GM12878 (cell line): Measurements from ENCODE around the gene CACNA1A. TPM values are rescaled to one million over a fixed set of nuclear protein-coding genes. Genes with fewer than 3 reads are reported as not detected.

Source experiments
- ATAC-seq: fragments of 200-7000 bp; cut with Tn5 transposase; 3 replicates; pipeline ENCODE4 v1.9.1; 2020; ENCODE audit warnings: mild to moderate bottlenecking, moderate library complexity
- BruUV-seq: library from RNA; stranded (reverse); fragments of 400-500 nt; replicated peaks from 2 replicates; lab custom pipeline; 2021; lab: Mats Ljungman, UMichigan
- CTCF ChIA-PET: fragments of 300-600 bp; sonication (Branson Sonifier 250); formaldehyde crosslinking; extraction: SDS; loops from one replicate; lab custom pipeline; 2021; ENCODE audit warnings: inconsistent platforms; lab: Yijun Ruan, JAX
- POLR2A ChIA-PET: fragments of 350-600 bp; formaldehyde crosslinking; extraction: SDS; loops from one replicate; lab custom pipeline; 2021; ENCODE audit warnings: inconsistent platforms; lab: Charles Lee
- RAD21 ChIA-PET: fragments of 300-600 bp; sonication (Branson Sonifier 250); formaldehyde crosslinking; loops from one replicate; lab custom pipeline; 2023; ENCODE audit warnings: antibody characterized with exemption; ENCODE audit not compliant: unreplicated experiment; lab: Charles Lee
- SMC1A ChIA-PET: fragments of 300-600 bp; sonication (Branson Sonifier 250); formaldehyde crosslinking; loops from one replicate; lab custom pipeline; 2023; ENCODE audit not compliant: unreplicated experiment, uncharacterized antibody; lab: Charles Lee
- DNase-seq: peaks from one replicate; pipeline ENCODE4 v3.0.0-alpha.2; 2011; ENCODE audit warnings: low read depth, low spot score
- FAIRE-seq: peaks from 3 replicates; lab custom pipeline; 2011; peaks lifted over from hg19 to GRCh38; lab: Jason Lieb, UNC
- H2AFZ ChIP-seq: 2 replicates; pipeline ENCODE4 v1.6.0; 2011; ENCODE audit warnings: low read depth, low read length, control low read depth; ENCODE audit not compliant: control insufficient read depth
- H3K27ac ChIP-seq: 2 replicates; pipeline ENCODE4 v1.5.1; 2011; ENCODE audit warnings: control low read depth; ENCODE audit not compliant: control insufficient read depth, insufficient read depth
- H3K27me3 ChIP-seq, 2 experiments: replicated peaks in 1 of 2; 2 replicates each; pipeline versions ENCODE4 v1.6.0 to v1.6.1; 2011; ENCODE audit warnings: low read length in 1 of 2; ENCODE audit not compliant: control insufficient read depth in 2 of 2, insufficient read depth in 2 of 2
- H3K36me3 ChIP-seq, 2 experiments: 2 replicates each; pipeline ENCODE4 v1.5.1; 2011; ENCODE audit warnings: low read length in 1 of 2; ENCODE audit not compliant: control insufficient read depth in 2 of 2, insufficient read depth in 2 of 2
- H3K4me1 ChIP-seq: 2 replicates; pipeline ENCODE4 v1.6.1; 2011; ENCODE audit warnings: mild to moderate bottlenecking, low read length, moderate library complexity, mixed read lengths; ENCODE audit not compliant: control insufficient read depth, insufficient read depth
- H3K4me2 ChIP-seq: 2 replicates; pipeline ENCODE4 v1.6.0; 2011; ENCODE audit warnings: control low read depth; ENCODE audit not compliant: control insufficient read depth, insufficient read depth
- H3K4me3 ChIP-seq: fragments of 200-600 bp; sonication (generic); 2 replicates; pipeline ENCODE4 v1.5.1; 2016
- H3K79me2 ChIP-seq: 2 replicates; pipeline ENCODE4 v1.6.0; 2011; ENCODE audit warnings: low read length; ENCODE audit not compliant: control insufficient read depth, insufficient read depth
- H3K9ac ChIP-seq: 2 replicates; pipeline ENCODE4 v1.8.0; 2011; ENCODE audit warnings: low read length, control low read depth, mixed read lengths; ENCODE audit not compliant: control insufficient read depth, insufficient read depth
- H3K9me3 ChIP-seq: replicated peaks from 3 replicates; pipeline ENCODE4 v1.5.1; 2011; ENCODE audit warnings: mild to moderate bottlenecking, low read length; ENCODE audit not compliant: control insufficient read depth, insufficient read depth
- H4K20me1 ChIP-seq: 2 replicates; pipeline ENCODE4 v1.6.0; 2011; ENCODE audit not compliant: control insufficient read depth, insufficient read depth
- ATF2 ChIP-seq: IDR thresholded peaks from 2 replicates; pipeline ENCODE4 v1.6.1; 2012; ENCODE audit warnings: low read length, inconsistent platforms
- BHLHE40 ChIP-seq, 2 experiments: fragments of 450-650 bp in 1 of 2; IDR thresholded peaks; 2 replicates each; pipeline ENCODE4 v1.6.1; 2011 to 2017; ENCODE audit warnings: low read depth in 2 of 2, borderline replicate concordance in 1 of 2, improper control_type of control experiment in 1 of 2, low read length in 1 of 2, mild to moderate bottlenecking in 1 of 2
- ETV6 ChIP-seq, 2 experiments: fragments of 450-650 bp in 1 of 2; IDR thresholded peaks in 1 of 2; conservative IDR thresholded peaks in 1 of 2; 2 replicates each; pipeline ENCODE4 v1.6.1; 2014; ENCODE audit warnings: antibody characterized with exemption in 1 of 2, borderline replicate concordance in 1 of 2, low read depth in 1 of 2, mild to moderate bottlenecking in 1 of 2, moderate library complexity in 1 of 2
- GABPA ChIP-seq: IDR thresholded peaks from 2 replicates; pipeline ENCODE4 v1.6.1; 2014; ENCODE audit warnings: antibody characterized with exemption, low read depth, mild to moderate bottlenecking, inconsistent platforms
- IRF4 ChIP-seq: IDR thresholded peaks from 2 replicates; pipeline ENCODE4 v1.6.1; 2011; ENCODE audit warnings: low read depth, low read length
- JUND ChIP-seq: IDR thresholded peaks from 2 replicates; pipeline ENCODE4 v1.6.1; 2012; ENCODE audit warnings: low read depth, mild to moderate bottlenecking, low read length, improper control_type of control experiment, moderate library complexity
- MEF2B ChIP-seq: fragments of 450-650 bp; IDR thresholded peaks from 2 replicates; pipeline ENCODE4 v1.6.1; 2018; ENCODE audit warnings: mild to moderate bottlenecking, moderate library complexity; ENCODE audit not compliant: partially characterized antibody, poor library complexity, severe bottlenecking
- PML ChIP-seq: IDR thresholded peaks from 2 replicates; pipeline ENCODE4 v1.6.1; 2012; ENCODE audit warnings: low read length, inconsistent platforms
- POLR2A ChIP-seq: IDR thresholded peaks from 2 replicates; pipeline ENCODE4 v1.6.1; 2011; ENCODE audit warnings: low read depth, mild to moderate bottlenecking, low read length
- PRDM15 ChIP-seq: fragments of 450-650 bp; formaldehyde crosslinking; IDR thresholded peaks from 2 replicates; pipeline ENCODE4 v1.4.0; 2020; ENCODE audit warnings: mild to moderate bottlenecking, moderate library complexity
- RCOR1 ChIP-seq: conservative IDR thresholded peaks from 2 replicates; pipeline ENCODE4 v1.6.1; 2012; ENCODE audit warnings: low read depth, low read length, improper control_type of control experiment
- SMARCA5 ChIP-seq: fragments of 450-650 bp; IDR thresholded peaks from 2 replicates; pipeline ENCODE4 v1.6.1; 2017; ENCODE audit warnings: mild to moderate bottlenecking
- TCF12 ChIP-seq: IDR thresholded peaks from 2 replicates; pipeline ENCODE4 v1.6.1; 2011; ENCODE audit warnings: low read depth, mild to moderate bottlenecking, low read length
- in situ Hi-C: fragments of 300-500 bp; cut with MboI; formaldehyde crosslinking; loops from 9 replicates; pipeline ENCODE4 v1.14.3; 2018; ENCODE audit warnings: mixed read lengths
- intact Hi-C: fragments of 100-400 bp; cut with micrococcal nuclease; formaldehyde crosslinking; loops from one replicate; pipeline ENCODE4 v1.14.2; 2022; ENCODE audit not compliant: unreplicated experiment
- polyA plus RNA-seq, 11 experiments: library from polyadenylated mRNA; depleted of rRNA in 4 of 11; unstranded in 6 of 11; stranded (reverse) in 5 of 11; fragments of >200 nt; fragmentation: Nextera tagmentation in 4 of 11; fragmentation: Illumina TruSeq in 1 of 11; extraction: Ambion mirVana in 4 of 11; extraction: Trizol in 1 of 11; gene quantifications; 1 replicate in 1 of 11; 2 replicates in 10 of 11; pipeline versions ENCODE4 v1.2.1 to v1.2.3, GENCODE V29; 2011 to 2016; ENCODE audit warnings: inconsistent platforms in 2 of 11, missing spikeins in 2 of 11, low read depth in 1 of 11
- total RNA-seq, 4 experiments: library from RNA; depleted of rRNA in 3 of 4; stranded (reverse); fragments of >200 nt in 3 of 4; fragmentation: Illumina TruSeq in 1 of 4; extraction: Trizol in 1 of 4; gene quantifications; 2 replicates each; pipeline versions ENCODE4 v1.2.1 to v1.2.3, GENCODE V29; 2013 to 2021
- TF ChIP-seq, protein P1 (sequence below): fragments of 450-650 bp; IDR thresholded peaks from 2 replicates; pipeline ENCODE4 v1.6.1; 2017; ENCODE audit warnings: mild to moderate bottlenecking, low read depth, inconsistent platforms; ENCODE audit not compliant: poor library complexity, severe bottlenecking

Gene CACNA1A
- total and polyA plus RNA-seq, 10 of the 15 experiments (the other 5 are each of a cell fraction or from before 2014, with no cell fraction given) = 1.1 to 4.4 (median 2.5) TPM

DNA sequence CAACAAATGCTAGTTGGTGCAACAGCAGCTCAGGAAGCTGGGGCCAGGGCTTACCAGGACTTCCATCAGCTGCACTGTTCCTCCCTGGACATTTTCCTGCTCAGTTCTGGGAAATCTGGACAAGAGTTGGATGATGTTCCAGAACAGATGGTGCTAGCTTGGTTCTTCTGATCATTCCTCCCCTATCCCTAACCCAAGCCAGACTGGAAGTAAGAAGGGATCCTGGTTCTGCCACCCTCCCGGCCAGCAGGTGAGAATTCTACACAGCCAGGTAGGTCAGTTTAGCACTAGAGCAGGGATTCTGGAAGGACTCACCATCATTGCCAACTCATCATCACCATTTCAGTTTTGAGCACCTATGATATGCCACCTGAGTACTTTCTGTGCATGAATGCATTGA, 30.2 kb downstream of the CACNA1A start (continued):
- no peak for TF ChIP-seq ETV6 (conservative IDR thresholded peaks at IDR 0.05 in 1 of 2, IDR thresholded peaks at IDR 0.05 in 1 of 2; ENCODE audit: borderline replicate concordance in 1 of 2, low read depth in 1 of 2)
- no peak for TF ChIP-seq POLR2A
- no peak for TF ChIP-seq TCF12

DNA sequence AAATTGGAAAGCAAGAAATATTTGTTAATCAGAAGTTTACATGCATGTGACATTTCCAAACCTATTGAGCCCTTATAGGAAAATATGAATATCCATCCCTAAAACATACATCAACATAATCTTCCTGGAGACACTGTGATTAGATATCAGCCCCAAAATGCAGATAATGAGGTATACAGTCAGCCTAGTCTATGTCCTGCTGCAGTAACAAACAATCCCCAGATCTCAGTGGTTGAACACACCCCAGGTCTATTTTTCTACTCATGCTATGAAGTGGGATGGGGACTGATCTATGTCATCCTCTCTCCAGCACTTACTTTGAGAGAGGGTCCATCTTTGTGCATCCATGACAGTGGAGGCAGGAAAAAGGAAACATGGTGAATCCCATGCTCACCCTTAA, 31.2 kb downstream of the CACNA1A start:
- SMC1A ChIA-PET = interaction anchor here (0.6 to 1.6 kb wide), 2 partner anchors 21 to 27 kb away, joined by 3 read pairs; no protein-coding TSS in a partner anchor
- TF ChIP-seq RCOR1 (no peak), ATF2 (no peak), SMARCA5 (no peak), PML (no peak), JUND (no peak), BHLHE40 (IDR thresholded peaks at IDR 0.05; ENCODE audit: borderline replicate concordance in 1 of 2, low read depth in 2 of 2, low read length in 1 of 2) (no peak), IRF4 (no peak), GABPA (no peak), MEF2B (no peak), PRDM15 (no peak)
- TF ChIP-seq, protein P1, sequence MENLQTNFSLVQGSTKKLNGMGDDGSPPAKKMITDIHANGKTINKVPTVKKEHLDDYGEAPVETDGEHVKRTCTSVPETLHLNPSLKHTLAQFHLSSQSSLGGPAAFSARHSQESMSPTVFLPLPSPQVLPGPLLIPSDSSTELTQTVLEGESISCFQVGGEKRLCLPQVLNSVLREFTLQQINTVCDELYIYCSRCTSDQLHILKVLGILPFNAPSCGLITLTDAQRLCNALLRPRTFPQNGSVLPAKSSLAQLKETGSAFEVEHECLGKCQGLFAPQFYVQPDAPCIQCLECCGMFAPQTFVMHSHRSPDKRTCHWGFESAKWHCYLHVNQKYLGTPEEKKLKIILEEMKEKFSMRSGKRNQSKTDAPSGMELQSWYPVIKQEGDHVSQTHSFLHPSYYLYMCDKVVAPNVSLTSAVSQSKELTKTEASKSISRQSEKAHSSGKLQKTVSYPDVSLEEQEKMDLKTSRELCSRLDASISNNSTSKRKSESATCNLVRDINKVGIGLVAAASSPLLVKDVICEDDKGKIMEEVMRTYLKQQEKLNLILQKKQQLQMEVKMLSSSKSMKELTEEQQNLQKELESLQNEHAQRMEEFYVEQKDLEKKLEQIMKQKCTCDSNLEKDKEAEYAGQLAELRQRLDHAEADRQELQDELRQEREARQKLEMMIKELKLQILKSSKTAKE = no peak

More for the DNA sequence above, 31.2 kb downstream of the CACNA1A start:
- Histone ChIP-seq H3K4me3 (no peak overlapping the region), H3K9me3 (peaks cover 3% of the 10 kb centered on the region; the same call in 2 of the 3 replicates), H3K4me2 (no peak overlapping the region), H3K79me2 (no peaks in the 10 kb centered on the region), H3K27me3 (no peaks in the 10 kb centered on the region), H3K27ac (no peak overlapping the region), H3K4me1 (no peaks in the 10 kb centered on the region), H2AFZ (no peak overlapping the region), H4K20me1 (no peaks in the 10 kb centered on the region), H3K36me3 (no peaks in the 10 kb centered on the region), H3K9ac (no peak overlapping the region)
- no peak for ATAC-seq
- intact Hi-C loops (no loop called here), in situ Hi-C loops (no loop called here)
- CTCF ChIA-PET = no interaction called here
- RAD21 ChIA-PET = no interaction called here
- POLR2A ChIA-PET = no interaction called here
- DNase-seq = no peak
- FAIRE-seq = no peak
- no TSS peak for BruUV-seq
